HG02943 (cell line): ENCODE data around the gene ZNF579.
"Not testable (repeated sequence)": the region's sequence is repeated elsewhere in the genome, so short reads cannot be mapped to it uniquely, and the experiment has no call there.

ENCODE experiments used
- ATAC-seq: cut with Tn5 transposase; IDR thresholded peaks from one replicate; pipeline ENCODE4 v1.9.1; 2021; ENCODE audit warnings: mild to moderate bottlenecking, low read depth, moderate library complexity; ENCODE audit not compliant: unreplicated experiment

Gene ZNF579

GRCh38 chr19:55598034-55598433 lies 17.4 kb upstream of the ZNF579 start:
- no peak for ATAC-seq

GRCh38 chr19:55597501-55597921 lies 16.9 kb upstream of the ZNF579 start:
- no peak for ATAC-seq

DNA sequence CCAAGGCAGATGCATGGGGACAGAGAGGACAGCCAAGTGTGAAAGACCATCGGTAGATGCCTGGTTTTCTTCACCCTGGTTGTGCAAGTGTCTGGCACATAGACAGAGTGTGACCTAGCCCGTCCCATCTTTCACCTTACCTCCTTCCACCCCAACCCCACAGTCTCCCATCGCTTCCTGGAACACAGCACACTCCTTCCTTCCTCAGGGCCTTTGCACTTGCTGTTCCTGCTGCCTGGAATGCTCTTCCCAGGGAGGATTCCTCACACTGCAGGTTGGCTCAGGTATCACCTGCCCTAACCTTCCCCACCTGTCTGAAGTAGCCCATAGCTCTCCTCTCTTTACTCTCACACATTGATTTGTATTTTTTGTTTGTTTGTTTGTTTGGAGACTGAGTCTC lies 15.7 kb upstream of the ZNF579 start:
- no peak for ATAC-seq

GRCh38 chr19:55594996-55595545 lies 14.4 kb upstream of the ZNF579 start:
- ATAC-seq: no peak

DNA sequence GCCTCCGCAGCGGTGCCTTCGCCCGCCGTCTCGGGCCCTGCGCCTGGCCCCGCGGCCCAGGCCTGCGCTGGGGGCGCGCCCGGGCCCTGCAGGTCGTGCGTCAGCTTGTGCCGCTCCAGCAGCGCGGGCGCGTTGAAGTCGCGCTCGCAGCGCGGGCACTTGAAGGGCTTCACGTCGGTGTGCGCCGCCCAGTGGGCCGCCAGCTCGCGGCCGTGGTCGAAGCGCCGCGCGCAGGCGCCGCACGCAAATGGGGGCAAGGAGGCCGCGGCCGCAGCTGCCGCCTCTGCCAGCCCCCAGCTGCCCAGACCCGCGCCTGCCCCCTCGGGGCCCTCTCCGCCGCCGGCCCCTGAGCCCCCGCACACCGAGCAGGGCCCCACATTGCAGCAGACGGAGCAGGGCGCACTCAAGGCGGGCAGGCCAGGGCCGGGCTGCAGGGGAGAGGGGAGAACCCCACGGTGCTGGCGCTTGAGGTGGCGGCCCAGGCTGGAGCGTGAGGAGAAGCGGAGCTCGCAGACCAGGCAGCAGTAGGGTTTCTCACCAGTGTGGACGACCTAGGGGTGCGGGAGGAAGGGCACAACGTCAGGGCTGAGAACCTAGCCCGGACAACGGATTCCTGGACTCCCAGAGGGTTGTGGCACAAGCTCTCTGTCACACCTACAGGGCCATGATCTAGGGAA lies 12.6 kb upstream of the ZNF579 start:
- ATAC-seq: no peak

DNA sequence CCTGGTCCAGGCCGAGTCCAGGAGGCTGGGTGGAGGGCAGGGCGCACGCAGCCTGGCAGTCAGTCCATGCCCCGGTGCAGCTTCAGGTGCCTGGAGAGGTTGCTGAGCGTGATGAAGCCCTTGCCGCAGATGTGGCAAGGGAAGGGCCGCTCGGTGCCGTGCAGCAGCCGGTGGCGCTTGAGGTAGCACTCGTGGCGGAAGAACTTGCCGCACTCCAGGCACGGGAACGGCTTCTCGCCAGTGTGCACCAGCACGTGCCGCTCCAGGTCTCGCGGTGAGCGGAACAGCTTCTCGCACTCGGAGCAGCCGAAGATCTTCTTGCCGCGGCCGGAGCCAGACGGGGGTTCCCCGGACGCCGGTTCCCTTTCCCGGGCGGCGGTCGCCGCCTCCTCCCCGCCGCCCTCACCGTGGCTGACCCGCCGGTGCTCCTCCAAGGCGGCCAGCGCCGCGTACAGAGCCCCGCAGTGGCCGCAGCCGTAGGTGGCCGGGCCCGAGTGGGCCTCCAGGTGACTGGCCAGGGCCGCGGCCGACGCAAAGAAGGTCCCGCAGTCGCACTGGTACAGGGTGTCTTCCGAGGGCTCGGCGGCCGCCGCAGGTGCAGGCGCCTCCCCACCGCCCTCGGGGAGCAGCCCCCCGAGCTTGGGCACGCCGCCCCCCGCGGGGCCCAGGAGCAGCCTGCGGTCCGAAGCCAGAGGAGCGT lies 11.9 kb upstream of the ZNF579 start:
- no peak for ATAC-seq

DNA sequence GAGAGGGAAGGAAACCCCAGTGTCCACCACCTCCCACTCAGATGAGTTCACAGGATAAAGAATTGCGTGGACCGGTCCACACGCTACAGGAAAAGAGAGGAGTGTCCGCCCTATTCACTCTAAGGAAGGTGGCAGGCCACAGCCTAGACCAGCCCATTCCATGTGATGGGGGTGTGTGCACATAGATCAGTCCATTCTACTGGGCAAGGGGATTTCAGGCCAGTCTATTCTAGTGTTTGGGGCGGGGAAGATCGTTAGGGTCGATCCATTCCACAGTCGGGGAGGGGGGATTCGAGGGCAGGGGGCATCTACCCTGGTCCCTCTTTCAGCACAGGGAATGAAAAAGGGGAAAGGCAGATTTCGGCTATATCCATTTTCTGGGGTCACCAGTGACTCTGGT lies 10.9 kb upstream of the ZNF579 start:
- ATAC-seq: no peak

- no peak for ATAC-seq
These were observed 10.0 kb upstream of the ZNF579 start for GRCh38 chr19:55590617-55591016.

DNA sequence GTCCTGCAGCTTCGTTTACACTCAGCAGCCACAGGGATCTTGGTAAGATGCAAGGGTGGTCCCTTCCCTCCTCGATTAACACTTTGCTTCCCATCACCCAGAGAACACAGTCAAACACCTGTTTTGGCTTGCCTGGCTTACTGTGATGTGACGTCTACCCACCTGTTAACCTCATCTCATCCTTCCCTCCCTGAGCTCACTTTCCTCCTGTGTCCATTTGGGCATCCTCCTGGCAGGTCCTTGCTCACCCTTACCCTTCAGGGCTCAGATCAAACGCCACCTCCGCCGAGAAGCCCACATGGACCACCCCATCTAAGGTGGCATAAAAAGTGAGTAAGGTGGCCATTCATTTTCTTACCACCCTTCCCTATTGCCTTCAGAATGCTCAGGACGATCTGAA lies 9.5 kb upstream of the ZNF579 start:
- ATAC-seq: no peak

GRCh38 chr19:55588738-55589137 lies 8.1 kb upstream of the ZNF579 start:
- ATAC-seq: no peak

DNA sequence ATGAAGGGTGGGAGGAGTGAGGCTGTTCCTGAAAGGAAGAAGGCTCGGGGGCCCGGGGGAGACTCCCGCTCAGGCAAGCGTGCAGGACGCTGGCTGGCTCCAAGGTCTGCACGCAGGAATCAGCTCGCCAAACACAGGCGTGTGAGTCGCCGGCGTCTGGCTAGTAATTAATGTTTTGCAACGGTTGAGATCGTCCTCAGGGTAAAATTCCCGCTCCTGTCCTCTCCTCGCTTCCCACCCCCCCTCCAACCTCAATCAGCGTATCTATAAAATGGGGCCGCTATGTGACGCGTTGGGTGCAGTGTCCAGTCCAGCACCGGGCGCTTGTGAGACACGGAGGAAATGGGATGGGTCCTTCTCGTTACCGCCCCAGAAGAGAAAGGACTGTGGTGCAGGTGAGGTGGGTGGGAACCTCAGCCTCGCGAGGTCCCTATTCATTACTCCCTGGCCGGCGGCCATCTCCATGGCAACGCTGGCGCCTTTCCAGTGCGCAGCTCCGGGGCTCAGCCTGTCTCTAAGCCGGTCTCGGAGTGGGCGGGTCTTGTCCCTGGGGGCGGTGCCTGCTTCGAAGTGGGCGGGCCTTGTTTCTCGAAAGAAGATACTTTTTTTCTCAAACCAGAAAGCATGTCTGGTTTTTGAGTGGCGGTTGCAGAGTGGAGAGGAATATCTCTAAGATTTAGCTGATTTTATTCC lies 6.5 kb upstream of the ZNF579 start:
- ATAC-seq: no peak

DNA sequence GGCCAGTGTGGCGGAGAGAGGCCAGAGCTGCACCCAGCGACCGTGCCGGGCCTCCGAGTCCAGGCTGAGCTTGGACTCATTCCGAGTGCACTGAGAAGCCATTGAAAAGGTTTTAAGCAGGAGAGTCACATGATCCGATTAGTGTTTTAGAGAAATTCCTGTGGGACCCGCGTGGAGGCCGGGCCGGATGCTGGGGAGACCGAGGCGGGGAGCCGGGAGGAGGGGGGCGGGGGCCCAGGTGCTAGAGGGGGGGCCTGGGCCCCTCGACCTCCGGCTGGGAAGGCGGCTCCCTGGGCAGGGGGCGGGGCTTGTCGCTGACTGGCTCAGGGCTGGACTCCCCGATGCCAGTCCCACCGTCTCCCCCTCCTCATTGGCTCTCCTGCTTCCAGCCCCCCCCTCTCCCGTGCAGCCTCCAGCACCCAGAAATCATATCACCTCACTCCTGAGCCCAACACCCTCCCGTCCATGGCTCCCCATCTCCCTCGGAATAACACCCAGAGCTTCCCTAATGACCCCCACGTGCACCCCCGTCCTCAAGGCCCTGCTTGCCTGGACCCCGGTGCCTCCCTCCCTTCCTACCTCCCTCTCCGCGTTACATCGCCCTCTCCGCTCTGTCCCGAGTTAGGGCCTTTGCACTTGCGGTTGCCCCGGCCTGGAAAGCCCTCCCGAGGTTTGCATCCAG lies 5.2 kb upstream of the ZNF579 start:
- ATAC-seq: no peak

GRCh38 chr19:55584871-55585270 lies 4.2 kb upstream of the ZNF579 start:
- no peak for ATAC-seq

DNA sequence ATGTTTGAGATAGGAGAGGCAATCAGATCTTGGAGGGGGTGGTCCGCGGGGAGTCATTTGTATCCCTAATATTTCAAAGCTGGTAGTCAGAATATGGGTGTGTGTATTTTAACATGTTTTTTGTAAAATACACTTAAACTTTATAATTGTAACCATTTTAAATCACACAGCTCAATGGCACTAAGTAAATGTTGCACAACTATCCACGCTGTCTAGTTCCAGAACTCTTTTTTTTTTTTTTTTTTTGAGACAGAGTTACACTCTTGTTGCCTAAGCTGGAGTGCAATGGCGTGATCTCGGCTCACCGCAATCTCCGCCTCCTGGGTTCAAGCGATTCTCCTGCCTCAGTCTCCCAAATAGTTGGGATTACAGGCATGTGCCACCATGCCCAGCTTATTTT lies 3.2 kb upstream of the ZNF579 start:
- ATAC-seq: not testable (repeated sequence)

GRCh38 chr19:55582284-55582683 lies 1.6 kb upstream of the ZNF579 start:
- ATAC-seq: not testable (repeated sequence)

- ATAC-seq: no peak
These were observed 1.2 kb upstream of the ZNF579 start for GRCh38 chr19:55581823-55582223.

GRCh38 chr19:55581145-55581822 lies 636 bp upstream of the ZNF579 start:
- ATAC-seq: no peak

DNA sequence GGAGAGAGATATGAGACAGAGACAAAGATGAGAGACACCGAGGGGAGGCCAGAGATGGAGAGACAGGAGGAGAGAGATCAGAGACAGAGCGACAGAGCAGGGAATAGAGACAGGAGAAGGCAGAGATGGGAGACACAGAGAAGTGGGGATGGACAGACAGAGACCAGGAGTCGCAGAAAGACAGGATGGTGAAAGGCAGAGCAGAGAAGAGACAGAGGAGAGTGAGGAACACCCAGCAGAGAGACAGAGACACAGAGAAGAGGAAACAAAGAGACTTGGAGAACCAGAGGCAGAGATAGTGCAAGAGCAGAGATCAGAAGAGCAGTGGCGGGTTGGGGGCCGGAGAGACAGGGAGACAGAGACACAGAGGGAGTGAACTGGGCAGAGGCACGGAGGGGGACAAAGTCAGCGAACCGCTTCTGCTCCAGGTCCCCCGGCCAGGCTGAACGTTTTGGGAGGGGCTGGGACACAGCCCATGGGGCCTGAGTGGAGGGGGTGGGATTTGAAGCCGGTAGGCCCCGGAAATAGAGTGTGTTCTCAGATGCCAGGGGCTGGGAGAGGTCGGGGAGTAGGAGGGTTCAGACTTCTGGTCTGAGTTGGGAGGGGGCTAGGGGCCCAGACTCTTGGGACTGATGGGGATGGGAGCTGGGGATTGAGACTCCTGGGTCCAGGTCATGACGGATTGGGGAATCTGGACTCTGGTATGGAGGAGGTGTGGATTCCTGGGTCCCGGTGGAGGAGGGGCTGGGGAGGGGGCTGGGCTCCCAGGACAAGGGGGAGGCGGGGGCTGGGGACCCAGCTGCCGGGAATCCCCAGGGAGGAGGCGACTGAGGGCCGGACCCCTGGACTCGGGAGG lies 654 bp downstream of the ZNF579 start:
- ATAC-seq: no peak
